CD4-positive, alpha-beta T cell (primary cell): ENCODE measurements around the gene BCL6B. TPM values are rescaled to one million over a fixed set of nuclear protein-coding genes. Genes with fewer than 3 reads are reported as not detected.

Experiments used
- ATAC-seq: fragments of 200-7000 bp; cut with Tn5 transposase; one replicate; pipeline ENCODE4 v1.10.0; 2022; ENCODE audit warnings: mild to moderate bottlenecking; ENCODE audit not compliant: poor library complexity
- CTCF ChIA-PET: fragments of 350-600 bp; sonication (Branson Sonifier 250); formaldehyde crosslinking; loops from one replicate; lab custom pipeline; 2021; ENCODE audit warnings: antibody characterized with exemption, inconsistent platforms; lab: Charles Lee
- POLR2A ChIA-PET: fragments of 350-600 bp; sonication (Branson Sonifier 250); formaldehyde crosslinking; loops from one replicate; lab custom pipeline; 2021; ENCODE audit warnings: antibody characterized with exemption, inconsistent platforms; lab: Charles Lee
- DNase-seq, 14 experiments: peaks; one replicate each; pipeline ENCODE4 v3.0.0-alpha.2; 2013 to 2020; ENCODE audit warnings: mixed read lengths in 2 of 14
- H3K27ac ChIP-seq, 2 donors: one replicate each; pipeline versions ENCODE4 v1.5.1 to v1.7.0; 2013; ENCODE audit warnings: low read length in 2 of 2, low read depth in 1 of 2, mild to moderate bottlenecking in 1 of 2
- H3K27me3 ChIP-seq, 2 experiments: 1 replicate in 1 of 2; 2 replicates in 1 of 2; pipeline versions ENCODE4 v1.6.1 to v1.7.0; 2013; ENCODE audit warnings: low read length in 2 of 2, control low read depth in 1 of 2, mild to moderate bottlenecking in 1 of 2, moderate library complexity in 1 of 2; ENCODE audit not compliant: insufficient read depth in 2 of 2, control insufficient read depth in 1 of 2
- H3K36me3 ChIP-seq: one replicate; pipeline ENCODE4 v1.6.1; 2013; ENCODE audit warnings: low read length, control low read depth; ENCODE audit not compliant: insufficient read depth
- H3K4me1 ChIP-seq: one replicate; pipeline ENCODE4 v1.6.1; 2013; ENCODE audit warnings: low read length, control low read depth; ENCODE audit not compliant: insufficient read depth
- H3K4me3 ChIP-seq: one replicate; pipeline ENCODE4 v1.5.1; 2013; ENCODE audit warnings: mild to moderate bottlenecking, low read length, moderate library complexity
- H3K9me3 ChIP-seq, 2 experiments: 1 replicate in 1 of 2; 2 replicates in 1 of 2; pipeline versions ENCODE4 v1.6.1 to v1.7.0; 2013; ENCODE audit warnings: low read length in 2 of 2, mild to moderate bottlenecking in 2 of 2, control low read depth in 1 of 2, moderate library complexity in 1 of 2; ENCODE audit not compliant: control insufficient read depth in 1 of 2, insufficient read depth in 1 of 2
- H3K27ac Mint-ChIP-seq: one replicate; pipeline ENCODE4 v1.8.0; 2020; ENCODE audit warnings: mixed read lengths
- H3K27me3 Mint-ChIP-seq: one replicate; pipeline ENCODE4 v1.8.0; 2021; ENCODE audit warnings: mixed read lengths
- H3K36me3 Mint-ChIP-seq: one replicate; pipeline ENCODE4 v1.8.0; 2021; ENCODE audit warnings: low read depth, mixed read lengths
- H3K4me1 Mint-ChIP-seq: one replicate; pipeline ENCODE4 v1.8.0; 2021; ENCODE audit warnings: low read depth, mixed read lengths
- H3K4me3 Mint-ChIP-seq: one replicate; pipeline ENCODE4 v1.8.0; 2020; ENCODE audit warnings: mild to moderate bottlenecking, mixed read lengths
- H3K9me3 Mint-ChIP-seq: one replicate; pipeline ENCODE4 v1.8.0; 2020; ENCODE audit warnings: mixed read lengths
- CTCF ChIP-seq: fragments of 200-600 bp; IDR thresholded peaks from one replicate; pipeline ENCODE4 v1.8.0; 2022; ENCODE audit warnings: antibody characterized with exemption, mild to moderate bottlenecking
- intact Hi-C, 2 experiments: fragments of 100-400 bp; cut with DNase I in 1 of 2; cut with micrococcal nuclease in 1 of 2; formaldehyde crosslinking; loops; one replicate each; pipeline versions ENCODE4 v1.15.1 to v1.9.0; 2023 to 2025; cut with DNase I, micrococcal nuclease
- total RNA-seq, 174 experiments: library from RNA in 2 of 174; stranded (reverse) in 2 of 174; gene quantifications; one replicate each; pipeline ENCODE4 v1.2.3 and lab custom pipeline; 2021 to 2026

Gene BCL6B
- total RNA-seq, 2 experiments from 2014 or later: not detected

DNA sequence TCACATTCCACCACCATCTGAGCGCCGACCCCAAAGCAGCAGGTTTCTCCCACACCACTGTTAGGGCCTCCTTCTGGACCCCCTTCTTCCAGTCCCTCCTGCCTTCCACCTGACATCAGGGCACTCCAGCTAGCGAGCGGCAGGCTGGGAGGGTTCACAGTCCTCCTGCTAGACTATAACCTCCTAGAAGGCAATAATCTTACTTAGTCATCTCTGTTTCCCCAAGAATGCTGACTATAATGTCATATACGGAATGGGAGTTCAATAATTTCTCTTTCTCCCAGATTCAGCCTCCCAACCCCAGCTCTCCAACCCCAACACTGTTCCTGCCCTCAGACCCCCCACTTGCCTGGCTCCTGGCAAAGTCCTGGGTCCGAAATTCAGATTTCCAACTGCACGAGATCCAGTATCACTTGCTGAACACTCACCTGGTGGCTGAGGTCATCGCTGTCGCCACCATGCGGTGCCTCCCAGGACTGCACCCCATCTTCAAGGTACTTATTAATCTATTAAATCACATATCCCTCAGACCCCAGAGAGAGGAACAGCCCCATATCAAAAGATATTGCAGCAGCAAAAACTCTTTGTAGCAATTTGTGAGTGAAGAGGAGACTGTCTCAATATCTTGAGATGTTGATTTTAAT is 21.4 kb upstream of the BCL6B start:
- Histone ChIP-seq H3K4me3 (no peak overlapping the region), H3K36me3 (peaks cover 69% of the 10 kb centered on the region), H3K27ac (no peak overlapping the region), H3K9me3 (no peaks in the 10 kb centered on the region), H3K27me3 (no peaks in the 10 kb centered on the region), H3K4me1 (peaks cover 7% of the 10 kb centered on the region)
- intact Hi-C loops: loop anchor here in 1 of 2 experiments (5.0 to 10.0 kb wide), 3 partner anchors 334 to 1417 kb away; partner anchors contain the start of gene NLRP1
- Mint-ChIP-seq H3K9me3 (no peaks in the 10 kb centered on the region), H3K36me3 (peaks cover 79% of the 10 kb centered on the region), H3K4me1 (peaks cover 7% of the 10 kb centered on the region), H3K27me3 (no peaks in the 10 kb centered on the region), H3K4me3 (no peak overlapping the region), H3K27ac (peak overlapping the region; percentile 2)
- peak; percentile 51 for TF ChIP-seq CTCF
- ChIA-PET CTCF (interaction anchor here (1.0 to 5.4 kb wide), 3 partner anchors 20 to 91 kb away, joined by 4 to 43 read pairs (median 4); no protein-coding TSS in a partner anchor), POLR2A (no interaction called here)
- ATAC-seq (no peak), DNase-seq (peak in 8 of 14 experiments; percentile 38 to 73 (median 50))

GRCh38 chr17:7002288-7003047 is 20.4 kb upstream of the BCL6B start:
- H3K27me3 Mint-ChIP-seq: no peaks in the 10 kb centered on the region
- no peak for DNase-seq
- H3K4me3 Mint-ChIP-seq: no peak overlapping the region
- peaks cover 78% of the 10 kb centered on the region for H3K36me3 Mint-ChIP-seq
- H3K36me3 ChIP-seq: peaks cover 70% of the 10 kb centered on the region
- ChIA-PET CTCF (interaction anchor here (1.0 to 5.4 kb wide), 4 partner anchors 19 to 92 kb away, joined by 4 to 43 read pairs (median 10); partner anchors contain the start of gene BCL6B), POLR2A (no interaction called here)
- intact Hi-C loops: loop anchor here in 1 of 2 experiments (5.0 to 10.0 kb wide), 3 partner anchors 335 to 1418 kb away; partner anchors contain the start of gene NLRP1
- no peaks in the 10 kb centered on the region for H3K9me3 ChIP-seq
- H3K27ac Mint-ChIP-seq: no peak overlapping the region
- H3K4me1 ChIP-seq: peaks cover 7% of the 10 kb centered on the region
- no peaks in the 10 kb centered on the region for H3K9me3 Mint-ChIP-seq
- no peak for ATAC-seq
- H3K4me3 ChIP-seq: no peak overlapping the region
- H3K27ac ChIP-seq: no peak overlapping the region
- H3K27me3 ChIP-seq: no peaks in the 10 kb centered on the region
- peaks cover 14% of the 10 kb centered on the region for H3K4me1 Mint-ChIP-seq
- TF ChIP-seq CTCF: no peak

- peaks cover 7% of the 10 kb centered on the region for H3K4me1 ChIP-seq
- Mint-ChIP-seq H3K36me3 (peaks cover 71% of the 10 kb centered on the region), H3K27me3 (no peaks in the 10 kb centered on the region), H3K9me3 (no peaks in the 10 kb centered on the region), H3K27ac (no peak overlapping the region), H3K4me1 (peaks cover 14% of the 10 kb centered on the region), H3K4me3 (no peak overlapping the region)
- H3K9me3 ChIP-seq: no peaks in the 10 kb centered on the region
- ATAC-seq (no peak), DNase-seq (no peak)
- H3K4me3 ChIP-seq: no peak overlapping the region
- H3K36me3 ChIP-seq: peaks cover 60% of the 10 kb centered on the region
- CTCF ChIA-PET: interaction anchor here (0.9 to 5.4 kb wide), 8 partner anchors 11 to 531 kb away, joined by 3 to 43 read pairs (median 4); partner anchors contain the start of gene BCL6B
- no peak for TF ChIP-seq CTCF
- intact Hi-C loops: loop anchor here (1.0 to 10.0 kb wide), 7 partner anchors 19 to 1419 kb away; partner anchors contain the start of genes BCL6B (in 1 of the 2) and NLRP1 (in 1 of the 2)
- no peaks in the 10 kb centered on the region for H3K27me3 ChIP-seq
- POLR2A ChIA-PET: interaction anchor here (0.6 to 1.8 kb wide), 6 partner anchors 8 to 174 kb away, joined by 3 to 9 read pairs (median 6); partner anchors contain the start of gene SLC16A13
- no peak overlapping the region for H3K27ac ChIP-seq
Observed at GRCh38 chr17:7003745-7004144, 19.1 kb upstream of the BCL6B start.
